Heart left ventricle (tissue), 16 donors: ENCODE measurements around the gene KIF5A. TPM values are rescaled to one million over a fixed set of nuclear protein-coding genes. Genes with fewer than 3 reads are reported as not detected.

Experiments used
- ATAC-seq, 4 donors: fragments of 200-7000 bp; cut with Tn5 transposase; one replicate each; pipeline ENCODE4 v1.9.1; 2020 to 2022; ENCODE audit warnings: moderate library complexity in 4 of 4, mild to moderate bottlenecking in 3 of 4, moderate number of reproducible peaks in 1 of 4
- DNase-seq, 5 donors: peaks; one replicate each; pipeline ENCODE4 v3.0.0-alpha.2; 2020
- H3K27ac ChIP-seq, 12 donors: fragments of 200-600 bp; sonication (generic) in 4 of 12; one replicate each; pipeline versions ENCODE4 v1.5.0 to v1.8.0; 2016 to 2022; ENCODE audit warnings: mild to moderate bottlenecking in 2 of 12
- H3K27me3 ChIP-seq, 9 donors: fragments of 200-600 bp; sonication (generic) in 2 of 9; one replicate each; pipeline versions ENCODE4 v1.5.1 to v1.8.0; 2016 to 2022; ENCODE audit warnings: mild to moderate bottlenecking in 3 of 9
- H3K36me3 ChIP-seq, 9 donors: fragments of 200-600 bp; sonication (generic) in 2 of 9; one replicate each; pipeline versions ENCODE4 v1.5.0 to v1.8.0; 2018 to 2022; ENCODE audit warnings: mild to moderate bottlenecking in 2 of 9
- H3K4me1 ChIP-seq, 12 donors: fragments of 200-600 bp; sonication (generic) in 4 of 12; one replicate each; pipeline versions ENCODE4 v1.5.0 to v1.8.0; 2016 to 2022; ENCODE audit warnings: mild to moderate bottlenecking in 3 of 12
- H3K4me3 ChIP-seq, 12 donors: fragments of 200-600 bp; sonication (generic) in 4 of 12; one replicate each; pipeline versions ENCODE4 v1.5.0 to v1.8.0; 2017 to 2022; ENCODE audit warnings: mild to moderate bottlenecking in 9 of 12, moderate library complexity in 4 of 12
- H3K9me3 ChIP-seq, 12 donors: fragments of 200-600 bp; sonication (generic) in 4 of 12; one replicate each; pipeline versions ENCODE4 v1.5.0 to v1.8.0; 2016 to 2022; ENCODE audit warnings: mild to moderate bottlenecking in 1 of 12
- CTCF ChIP-seq, 12 donors: fragments of 200-600 bp; sonication (generic) in 4 of 12; IDR thresholded peaks; one replicate each; pipeline versions ENCODE4 v1.5.0 to v1.8.0; 2018 to 2022; ENCODE audit warnings: antibody characterized with exemption in 12 of 12, mild to moderate bottlenecking in 5 of 12
- POLR2A ChIP-seq, 2 donors: fragments of 450-650 bp; IDR thresholded peaks; one replicate each; pipeline ENCODE4 v1.6.1; 2017; ENCODE audit warnings: antibody characterized with exemption in 2 of 2, mild to moderate bottlenecking in 2 of 2, moderate library complexity in 2 of 2
- WGBS, 4 donors: extraction: QIAGEN DNeasy Blood & Tissue Kit in 2 of 4; methylation state at CpG; one replicate each; pipeline versions ENCODE4 v1.1.5 to v1.1.7; 2013 to 2018; 5-methylcytosine and 5-hydroxymethylcytosine counted together
- intact Hi-C, 10 donors: fragments of 100-400 bp; cut with DNase I; formaldehyde crosslinking; loops; one replicate each; pipeline versions ENCODE4 v1.11.1 to v1.14.2; 2022
- polyA plus RNA-seq, 2 donors: library from polyadenylated mRNA; stranded (reverse); fragments of 200-250 nt; gene quantifications; one replicate each; pipeline ENCODE4 v1.2.3, GENCODE V29; 2013
- total RNA-seq, 9 donors: library from RNA; depleted of rRNA in 2 of 9; stranded (reverse); fragments of >200 nt in 2 of 9; fragmentation: NEBNext Ultra II Directional in 3 of 9; extraction: Animal tissue kit (Norgen Biotek cat#: 25700) in 3 of 9; gene quantifications; one replicate each; pipeline versions ENCODE4 v1.1.0 to v1.2.4, GENCODE V29; 2016 to 2023
- donor health status: ischemic (EF 13 %, LVEDD 7.1; RV severe dilation, severe dysfunction).
- donor health status: healthy with polysubstance abuse.
- donor health status: DM: no; HTN: yes; CAD: no.
- donor health status: DM: no; HTN: no; CAD: no.
- donor health status: ischemic (EF 25% LVEDD 6.9; RV normal size, moderate dysfunction).
- donor health status: ischemic (EF 25% LVEDD 5.7; RV mildly dilated, moderate dysfunction).
- donor health status: healthy.
- donor health status: DM: yes; HTN: yes; CAD: no.
- donor health status: ischemic (EF 35%, LVEDD 5.7; RV mildly dilated, moderate dysfunction).
- donor health status: nonischemic (EF 11% LVEDD 7.7; RV severe dilation, severe dysfunction).
- donor health status: DM: yes; HTN: yes; CAD: no.
- donor health status: PGD.
- donor health status: ischemic (EF 29% LVEDD 5.4; RV normal size, mild dysfunction).
- donor health status: nonischemic (EF 23%, LVEDD 6.1; RV moderate dilation, normal function).

Gene KIF5A
- total and polyA plus RNA-seq, 11 donors: 0.06 to 0.31 (median 0.14) TPM; not detected in 3

- peak overlapping the region; percentile 43 to 96 (median 85) for H3K27ac ChIP-seq
Measured at GRCh38 chr12:57610554-57611107, 60.8 kb downstream of the KIF5A start.

GRCh38 chr12:57611108-57611826 lies 61.4 kb downstream of the KIF5A start, which contains the start of gene ARHGEF25:
Gene ARHGEF25 (plus strand): TSS chr12:57611435. CDS start chr12:57611895, 460 bp downstream.
- ATAC-seq (peak; percentile 49 to 90 (median 88)), DNase-seq (peak; percentile 87 to 91 (median 88))
- TF ChIP-seq CTCF (IDR thresholded peaks at IDR 0.05) (no peak), POLR2A (IDR thresholded peaks at IDR 0.05) (peak in 1 of 2 donors; percentile 89)
- WGBS, 4 donors: 0 to 2% (median 1%) methylated on average over 19 to 55 of the region's 55 CpGs
- intact Hi-C loops: no loop called here
- peaks cover 0 to 77% (median 21%) of the 10 kb centered on the region in 12 donors for H3K4me1 ChIP-seq
- no peaks in the 10 kb centered on the region for H3K9me3 ChIP-seq
- H3K4me3 ChIP-seq: peak within 1 kb of the TSS; percentile 59 to 83 (median 70)
- H3K27me3 ChIP-seq: peaks cover 0 to 25% (median 0%) of the 10 kb centered on the region in 9 donors
- H3K27ac ChIP-seq: peak within 1 kb of the TSS; percentile 43 to 96 (median 85)
- H3K36me3 ChIP-seq: peaks cover 0 to 47% (median 18%) of the 10 kb centered on the region in 9 donors

More at GRCh38 chr12:57610554-57611107, 60.8 kb downstream of the KIF5A start:
- H3K27me3 ChIP-seq: peaks cover 0 to 25% (median 0%) of the 10 kb centered on the region in 9 donors
- peaks cover 0 to 78% (median 22%) of the 10 kb centered on the region in 12 donors for H3K4me1 ChIP-seq
- TF ChIP-seq POLR2A (IDR thresholded peaks at IDR 0.05): no peak
- no peak for TF ChIP-seq CTCF (IDR thresholded peaks at IDR 0.05)
- intact Hi-C loops: no loop called here
- 1 to 2% (median 2%) methylated on average over 21 to 29 of the region's 29 CpGs for WGBS, 4 donors
- no peaks in the 10 kb centered on the region for H3K9me3 ChIP-seq
- peaks cover 0 to 40% (median 18%) of the 10 kb centered on the region in 9 donors for H3K36me3 ChIP-seq
- ATAC-seq (peak in 3 of 4 donors; percentile 10 to 50 (median 42)), DNase-seq (peak; percentile 70 to 87 (median 73))
- H3K4me3 ChIP-seq: peak overlapping the region; percentile 59 to 83 (median 70)

- no peak for DNase-seq
- H3K4me1 ChIP-seq: peaks cover 0 to 77% (median 21%) of the 10 kb centered on the region in 12 donors
- no peak for TF ChIP-seq POLR2A (IDR thresholded peaks at IDR 0.05)
- no peak for TF ChIP-seq CTCF (IDR thresholded peaks at IDR 0.05)
- peaks cover 0 to 25% (median 0%) of the 10 kb centered on the region in 9 donors for H3K27me3 ChIP-seq
- peak overlapping the region; percentile 59 to 83 (median 70) for H3K4me3 ChIP-seq
- intact Hi-C loops: no loop called here
- peaks cover 0 to 43% (median 16%) of the 10 kb centered on the region in 9 donors for H3K36me3 ChIP-seq
- no peak for ATAC-seq
- H3K27ac ChIP-seq: peak overlapping the region; percentile 43 to 96 (median 85)
- no peaks in the 10 kb centered on the region for H3K9me3 ChIP-seq
- WGBS, 4 donors: 10 to 53% (median 14%) methylated on average over 4 to 23 of the region's 23 CpGs
Measured at GRCh38 chr12:57611827-57612710, 62.2 kb downstream of the KIF5A start.
